ENCODE data around the gene C1orf52. TPM values are rescaled to one million over a fixed set of nuclear protein-coding genes. Genes with fewer than 3 reads are reported as not detected.

The C1orf52 gene
- total and polyA plus RNA-seq, 9 of the 15 experiments (the other 6 are each of a cell fraction or from before 2014, with no cell fraction given) = 17.0 to 38.5 (median 33.0) TPM

DNA sequence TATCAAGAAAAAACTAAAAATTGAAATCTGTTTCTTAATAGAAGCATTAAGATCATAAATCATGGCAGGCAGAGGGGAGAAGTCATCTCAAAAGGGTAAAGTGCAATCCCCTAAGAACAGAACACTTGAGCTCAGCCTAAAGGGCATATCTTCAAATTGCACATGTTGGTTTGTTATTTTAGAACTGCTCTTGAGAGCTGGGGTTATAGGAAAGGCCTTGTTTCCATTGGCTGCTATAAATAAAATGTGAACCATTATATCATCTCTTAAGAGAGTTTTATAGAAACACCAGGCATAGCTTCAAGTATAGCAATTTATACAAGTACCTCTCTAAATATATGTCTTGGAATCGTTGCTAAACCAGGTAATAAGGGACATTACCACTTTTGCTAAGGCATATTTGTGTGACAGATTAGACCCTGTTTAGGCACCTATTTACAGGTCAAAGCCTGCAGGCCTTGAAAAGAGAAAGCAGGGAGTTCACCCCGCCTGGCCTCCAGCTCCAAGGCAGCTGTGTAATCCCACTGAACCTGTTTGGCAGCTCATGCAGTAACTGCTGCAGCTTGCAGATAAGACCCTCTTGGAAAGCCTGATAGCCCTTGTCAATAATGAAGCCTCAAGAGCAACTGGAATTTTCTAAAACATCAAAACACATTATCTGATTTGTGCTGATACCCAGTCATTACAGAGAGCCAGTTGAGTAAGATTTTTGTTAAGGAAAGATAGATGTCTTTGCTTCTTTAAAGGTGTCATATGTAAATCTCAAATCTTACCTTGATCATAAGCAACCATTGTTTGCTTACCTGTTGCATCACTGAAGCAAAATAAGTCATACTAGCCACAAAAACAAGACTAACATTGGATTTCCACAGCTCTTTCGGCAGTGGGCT lies 34.5 kb downstream of the C1orf52 start (continued):
- TF ChIP-seq, protein P1, sequence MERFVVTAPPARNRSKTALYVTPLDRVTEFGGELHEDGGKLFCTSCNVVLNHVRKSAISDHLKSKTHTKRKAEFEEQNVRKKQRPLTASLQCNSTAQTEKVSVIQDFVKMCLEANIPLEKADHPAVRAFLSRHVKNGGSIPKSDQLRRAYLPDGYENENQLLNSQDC (CRISPR knock-in tag; IDR thresholded peaks at IDR 0.05) = no peak
- TF ChIP-seq TAL1 (IDR thresholded peaks at IDR 0.05) = peak; percentile 99
- TF ChIP-seq ZNF408 (CRISPR knock-in tag; IDR thresholded peaks at IDR 0.05; ENCODE audit: low read depth) = no peak
- TF ChIP-seq, protein P2, sequence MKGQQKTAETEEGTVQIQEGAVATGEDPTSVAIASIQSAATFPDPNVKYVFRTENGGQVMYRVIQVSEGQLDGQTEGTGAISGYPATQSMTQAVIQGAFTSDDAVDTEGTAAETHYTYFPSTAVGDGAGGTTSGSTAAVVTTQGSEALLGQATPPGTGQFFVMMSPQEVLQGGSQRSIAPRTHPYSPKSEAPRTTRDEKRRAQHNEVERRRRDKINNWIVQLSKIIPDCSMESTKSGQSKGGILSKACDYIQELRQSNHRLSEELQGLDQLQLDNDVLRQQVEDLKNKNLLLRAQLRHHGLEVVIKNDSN (CRISPR knock-in tag; IDR thresholded peaks at IDR 0.05) = no peak
- no peak for TF ChIP-seq SRF (CRISPR knock-in tag; IDR thresholded peaks at IDR 0.05)
- TF ChIP-seq, protein P3, sequence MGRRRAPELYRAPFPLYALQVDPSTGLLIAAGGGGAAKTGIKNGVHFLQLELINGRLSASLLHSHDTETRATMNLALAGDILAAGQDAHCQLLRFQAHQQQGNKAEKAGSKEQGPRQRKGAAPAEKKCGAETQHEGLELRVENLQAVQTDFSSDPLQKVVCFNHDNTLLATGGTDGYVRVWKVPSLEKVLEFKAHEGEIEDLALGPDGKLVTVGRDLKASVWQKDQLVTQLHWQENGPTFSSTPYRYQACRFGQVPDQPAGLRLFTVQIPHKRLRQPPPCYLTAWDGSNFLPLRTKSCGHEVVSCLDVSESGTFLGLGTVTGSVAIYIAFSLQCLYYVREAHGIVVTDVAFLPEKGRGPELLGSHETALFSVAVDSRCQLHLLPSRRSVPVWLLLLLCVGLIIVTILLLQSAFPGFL (CRISPR knock-in tag; IDR thresholded peaks at IDR 0.05) = no peak
- no peak for TF ChIP-seq SNRNP70 (optimal IDR thresholded peaks at IDR 0.05; ENCODE audit: low read depth, low read length)
- no peak for TF ChIP-seq SUPT5H (IDR thresholded peaks at IDR 0.05)
- TF ChIP-seq, protein P4, sequence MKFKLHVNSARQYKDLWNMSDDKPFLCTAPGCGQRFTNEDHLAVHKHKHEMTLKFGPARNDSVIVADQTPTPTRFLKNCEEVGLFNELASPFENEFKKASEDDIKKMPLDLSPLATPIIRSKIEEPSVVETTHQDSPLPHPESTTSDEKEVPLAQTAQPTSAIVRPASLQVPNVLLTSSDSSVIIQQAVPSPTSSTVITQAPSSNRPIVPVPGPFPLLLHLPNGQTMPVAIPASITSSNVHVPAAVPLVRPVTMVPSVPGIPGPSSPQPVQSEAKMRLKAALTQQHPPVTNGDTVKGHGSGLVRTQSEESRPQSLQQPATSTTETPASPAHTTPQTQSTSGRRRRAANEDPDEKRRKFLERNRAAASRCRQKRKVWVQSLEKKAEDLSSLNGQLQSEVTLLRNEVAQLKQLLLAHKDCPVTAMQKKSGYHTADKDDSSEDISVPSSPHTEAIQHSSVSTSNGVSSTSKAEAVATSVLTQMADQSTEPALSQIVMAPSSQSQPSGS (CRISPR knock-in tag; IDR thresholded peaks at IDR 0.05) = no peak
- TF ChIP-seq ZNF583 (CRISPR knock-in tag; IDR thresholded peaks at IDR 0.05) = peak; percentile 69; the same call in 1 of the 2 replicates
- TF ChIP-seq ZNF217 (CRISPR knock-in tag; IDR thresholded peaks at IDR 0.05) = no peak
- no peak for TF ChIP-seq HCFC1 (IDR thresholded peaks at IDR 0.05; ENCODE audit: low read depth, low read length)
- no peak for TF ChIP-seq BMI1 (IDR thresholded peaks at IDR 0.05; ENCODE audit: low read length)
- TF ChIP-seq DDX20 (tag; IDR thresholded peaks at IDR 0.05; ENCODE audit: low read depth) = no peak
- TF ChIP-seq CHD1 (IDR thresholded peaks at IDR 0.05; ENCODE audit: low read length) = no peak
- 0 out of 2 replicates have a peak, but pooled peaks have one; percentile 28 for TF ChIP-seq GABPA (tag; conservative IDR thresholded peaks at IDR 0.05; ENCODE audit: low read depth)
- TF ChIP-seq, protein P5, sequence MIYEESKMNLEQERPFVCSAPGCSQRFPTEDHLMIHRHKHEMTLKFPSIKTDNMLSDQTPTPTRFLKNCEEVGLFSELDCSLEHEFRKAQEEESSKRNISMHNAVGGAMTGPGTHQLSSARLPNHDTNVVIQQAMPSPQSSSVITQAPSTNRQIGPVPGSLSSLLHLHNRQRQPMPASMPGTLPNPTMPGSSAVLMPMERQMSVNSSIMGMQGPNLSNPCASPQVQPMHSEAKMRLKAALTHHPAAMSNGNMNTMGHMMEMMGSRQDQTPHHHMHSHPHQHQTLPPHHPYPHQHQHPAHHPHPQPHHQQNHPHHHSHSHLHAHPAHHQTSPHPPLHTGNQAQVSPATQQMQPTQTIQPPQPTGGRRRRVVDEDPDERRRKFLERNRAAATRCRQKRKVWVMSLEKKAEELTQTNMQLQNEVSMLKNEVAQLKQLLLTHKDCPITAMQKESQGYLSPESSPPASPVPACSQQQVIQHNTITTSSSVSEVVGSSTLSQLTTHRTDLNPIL (CRISPR knock-in tag; IDR thresholded peaks at IDR 0.05) = no peak
- TF ChIP-seq CBX5 (IDR thresholded peaks at IDR 0.05; ENCODE audit: borderline replicate concordance, low read depth) = no peak
- TF ChIP-seq CEBPB (tag; IDR thresholded peaks at IDR 0.05) = peak; percentile 92
- TF ChIP-seq, protein P6, sequence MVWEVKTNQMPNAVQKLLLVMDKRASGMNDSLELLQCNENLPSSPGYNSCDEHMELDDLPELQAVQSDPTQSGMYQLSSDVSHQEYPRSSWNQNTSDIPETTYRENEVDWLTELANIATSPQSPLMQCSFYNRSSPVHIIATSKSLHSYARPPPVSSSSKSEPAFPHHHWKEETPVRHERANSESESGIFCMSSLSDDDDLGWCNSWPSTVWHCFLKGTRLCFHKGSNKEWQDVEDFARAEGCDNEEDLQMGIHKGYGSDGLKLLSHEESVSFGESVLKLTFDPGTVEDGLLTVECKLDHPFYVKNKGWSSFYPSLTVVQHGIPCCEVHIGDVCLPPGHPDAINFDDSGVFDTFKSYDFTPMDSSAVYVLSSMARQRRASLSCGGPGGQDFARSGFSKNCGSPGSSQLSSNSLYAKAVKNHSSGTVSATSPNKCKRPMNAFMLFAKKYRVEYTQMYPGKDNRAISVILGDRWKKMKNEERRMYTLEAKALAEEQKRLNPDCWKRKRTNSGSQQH (CRISPR knock-in tag; IDR thresholded peaks at IDR 0.05) = no peak
